GM12891 (cell line): ENCODE results near the gene PMFBP1.

Experiments used
- DNase-seq: peaks from one replicate; pipeline ENCODE4 v3.0.0; 2011; ENCODE audit warnings: low spot score; ENCODE audit not compliant: insufficient read length
- FAIRE-seq: peaks from 2 replicates; lab custom pipeline; 2011; peaks lifted over from hg19 to GRCh38; lab: Jason Lieb, UNC
- PAX5 ChIP-seq: IDR thresholded peaks from 2 replicates; pipeline ENCODE4 v1.6.1; 2011; ENCODE audit warnings: low read length, moderate library complexity, mild to moderate bottlenecking; ENCODE audit not compliant: insufficient read depth, severe bottlenecking
- POLR2A ChIP-seq: IDR thresholded peaks from 2 replicates; pipeline ENCODE4 v1.6.1; 2011; ENCODE audit warnings: low read depth, low read length, control low read depth
- POLR2AphosphoS5 ChIP-seq: IDR thresholded peaks from 2 replicates; pipeline ENCODE4 v1.6.1; 2011; ENCODE audit warnings: low read depth, low read length, control low read depth
- POU2F2 ChIP-seq: IDR thresholded peaks from 2 replicates; pipeline ENCODE4 v1.6.1; 2011; ENCODE audit warnings: low read depth, mild to moderate bottlenecking, control low read depth, low read length, moderate library complexity
- SPI1 ChIP-seq: IDR thresholded peaks from 2 replicates; pipeline ENCODE4 v1.6.1; 2011; ENCODE audit warnings: low read depth, low read length, control low read depth
- TAF1 ChIP-seq: IDR thresholded peaks from 2 replicates; pipeline ENCODE4 v1.6.1; 2011; ENCODE audit warnings: low read depth, low read length, control low read depth

The PMFBP1 gene

DNA sequence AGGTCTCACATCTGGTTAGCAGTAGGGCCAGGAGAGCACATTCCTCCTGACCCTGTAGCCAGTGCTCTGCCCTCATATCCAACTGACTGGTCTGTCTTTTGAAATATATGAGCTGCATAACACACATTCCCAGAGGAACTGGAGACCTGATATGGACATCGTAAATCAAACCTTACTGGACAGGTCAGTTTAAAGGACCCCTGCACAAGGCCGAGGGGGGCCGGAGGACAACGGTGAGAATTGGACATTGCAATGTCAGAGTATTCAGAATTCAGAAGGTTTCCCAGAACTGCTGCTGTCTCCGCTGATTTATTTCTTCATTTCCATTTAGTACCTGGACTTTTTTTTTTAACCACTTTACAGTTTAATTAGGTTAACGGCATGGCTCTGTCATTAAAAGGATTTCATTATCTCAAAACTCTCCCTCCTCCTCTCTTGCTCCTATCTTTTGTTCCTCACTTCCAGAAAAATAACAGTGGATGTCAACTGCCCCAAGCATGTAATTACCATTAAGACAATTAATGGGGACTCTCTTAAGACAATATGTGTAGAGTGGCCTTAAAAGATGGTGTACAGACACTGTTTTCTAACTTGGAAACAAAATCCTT, 4.9 kb downstream of the PMFBP1 start:
- FAIRE-seq (no peak), DNase-seq (no peak)
- TF ChIP-seq POLR2A = no peak

DNA sequence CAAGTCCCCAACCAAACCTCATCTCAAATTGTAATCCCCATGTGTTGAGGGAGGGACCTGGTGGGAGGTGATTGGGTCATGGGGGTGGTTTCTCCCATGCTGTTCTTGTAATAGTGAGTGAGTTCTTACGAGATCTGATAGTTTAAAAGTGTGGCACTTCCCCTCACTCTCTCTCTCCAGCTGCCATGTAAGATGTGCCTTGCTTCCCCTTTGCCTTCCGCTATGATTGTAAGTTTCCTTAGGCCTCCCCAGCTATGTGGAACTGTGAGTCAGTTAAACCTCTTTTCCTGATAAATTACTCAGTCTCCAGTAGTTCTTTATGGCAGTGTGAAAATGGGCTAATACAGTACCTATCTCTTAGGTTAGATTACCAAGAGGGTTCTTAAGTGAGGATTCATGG, 5.8 kb downstream of the PMFBP1 start:
- no peak for FAIRE-seq
- DNase-seq = no peak
- TF ChIP-seq POU2F2 (no peak), SPI1 (no peak), POLR2AphosphoS5 (no peak), POLR2A (no peak), TAF1 (no peak), PAX5 (no peak)

DNA sequence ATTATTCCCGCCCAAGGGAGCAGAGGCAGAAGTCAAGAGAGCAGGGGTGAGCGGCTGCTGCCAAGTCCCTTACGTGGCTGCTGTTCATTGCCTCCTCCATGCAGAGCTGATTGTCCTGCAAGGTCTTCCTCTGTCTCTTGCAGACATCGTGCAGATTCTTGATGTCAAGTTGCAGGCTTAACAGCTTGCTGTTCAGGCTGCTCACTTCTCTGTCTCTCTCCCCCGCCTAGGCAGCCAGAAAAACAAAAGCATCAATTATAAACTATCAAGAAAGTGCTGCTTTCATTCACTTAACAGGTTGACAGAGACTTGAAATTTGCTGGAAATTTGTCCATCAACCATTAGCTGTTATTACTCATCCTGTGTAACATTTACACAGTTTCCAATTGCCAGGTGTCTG, 7.3 kb downstream of the PMFBP1 start:
- FAIRE-seq (no peak), DNase-seq (no peak)
- no peak for TF ChIP-seq POLR2AphosphoS5
- no peak for TF ChIP-seq POU2F2
- no peak for TF ChIP-seq PAX5
- no peak for TF ChIP-seq SPI1

GRCh38 chr16:72162105-72162692, 9.8 kb downstream of the PMFBP1 start:
- TF ChIP-seq POLR2A (no peak), SPI1 (no peak), POU2F2 (no peak), TAF1 (no peak), PAX5 (no peak), POLR2AphosphoS5 (no peak)
- DNase-seq = no peak
- FAIRE-seq = no peak

- DNase-seq (no peak), FAIRE-seq (no peak)
Measured at GRCh38 chr16:72159801-72160200, 12.2 kb downstream of the PMFBP1 start.

GRCh38 chr16:72159386-72159785, 12.6 kb downstream of the PMFBP1 start:
- FAIRE-seq (no peak), DNase-seq (no peak)
- TF ChIP-seq SPI1 = no peak

More at GRCh38 chr16:72159801-72160200, 12.2 kb downstream of the PMFBP1 start:
- TF ChIP-seq PAX5 = no peak
- no peak for TF ChIP-seq SPI1
- TF ChIP-seq POU2F2 = no peak
- TF ChIP-seq POLR2AphosphoS5 = no peak
- TF ChIP-seq TAF1 = no peak
- no peak for TF ChIP-seq POLR2A

DNA sequence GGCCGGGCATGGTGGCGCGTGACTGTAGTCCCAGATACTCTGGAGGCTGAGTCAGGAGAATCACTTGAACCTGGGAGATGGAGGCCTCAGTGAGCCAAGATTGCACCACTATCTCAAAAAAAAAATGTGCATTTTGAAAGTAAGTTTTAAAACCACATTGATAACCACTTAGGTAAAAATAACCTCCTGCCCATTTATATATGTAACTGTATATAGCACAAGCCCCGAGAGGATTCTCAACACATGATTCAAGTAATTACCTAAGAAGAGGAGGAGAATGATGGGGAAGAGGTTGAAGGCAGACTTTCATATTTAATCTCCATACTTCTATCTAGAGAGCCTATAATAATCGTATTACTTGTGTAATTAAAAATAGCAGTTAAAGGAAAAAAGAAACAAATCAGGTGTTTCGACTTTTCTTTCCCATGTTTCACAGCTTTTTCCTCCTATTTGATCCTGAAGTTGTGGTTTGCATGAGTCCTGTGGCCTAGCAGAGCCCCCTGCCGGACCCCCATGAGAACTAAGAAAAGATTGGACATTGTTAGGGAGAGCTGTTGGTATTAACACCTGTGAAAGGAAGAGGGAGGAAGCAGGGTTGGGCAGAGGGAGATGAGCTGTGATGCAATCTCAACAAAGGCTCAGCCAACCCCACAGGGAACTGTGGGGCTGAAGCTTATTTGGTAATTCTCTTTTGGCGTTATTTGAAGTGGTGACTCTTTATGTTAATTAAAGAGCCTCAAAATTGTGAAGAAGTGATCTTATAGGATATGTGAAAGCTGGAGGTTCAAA, 22.1 kb downstream of the PMFBP1 start:
- FAIRE-seq = peak; percentile 28
- no peak for DNase-seq
- TF ChIP-seq POLR2AphosphoS5 = no peak
- TF ChIP-seq TAF1 = no peak
- TF ChIP-seq SPI1 = no peak
- no peak for TF ChIP-seq PAX5
- TF ChIP-seq POLR2A = no peak

DNA sequence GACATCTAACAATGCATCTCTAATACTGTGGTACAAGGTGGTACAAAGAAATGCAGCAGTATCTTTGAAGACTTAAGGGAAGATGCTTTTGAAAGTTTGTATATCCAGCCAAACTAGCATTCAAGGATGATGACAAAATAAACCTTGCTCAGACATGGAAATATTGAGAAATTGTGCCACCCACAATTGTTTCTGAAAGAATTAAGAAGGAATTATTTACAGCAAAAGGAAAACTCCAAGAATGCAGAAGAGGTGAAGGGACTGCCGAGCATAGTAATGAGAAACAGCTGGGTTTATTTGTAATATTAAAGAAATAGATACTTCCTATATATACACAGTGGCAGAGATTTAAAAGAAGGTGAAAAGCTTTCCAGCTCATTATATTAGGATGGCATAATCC, 29.5 kb downstream of the PMFBP1 start:
- no peak for TF ChIP-seq POLR2AphosphoS5
- TF ChIP-seq PAX5 = no peak
- no peak for TF ChIP-seq POU2F2
- no peak for TF ChIP-seq TAF1
- no peak for TF ChIP-seq SPI1
- no peak for TF ChIP-seq POLR2A
- no peak for FAIRE-seq
- no peak for DNase-seq

DNA sequence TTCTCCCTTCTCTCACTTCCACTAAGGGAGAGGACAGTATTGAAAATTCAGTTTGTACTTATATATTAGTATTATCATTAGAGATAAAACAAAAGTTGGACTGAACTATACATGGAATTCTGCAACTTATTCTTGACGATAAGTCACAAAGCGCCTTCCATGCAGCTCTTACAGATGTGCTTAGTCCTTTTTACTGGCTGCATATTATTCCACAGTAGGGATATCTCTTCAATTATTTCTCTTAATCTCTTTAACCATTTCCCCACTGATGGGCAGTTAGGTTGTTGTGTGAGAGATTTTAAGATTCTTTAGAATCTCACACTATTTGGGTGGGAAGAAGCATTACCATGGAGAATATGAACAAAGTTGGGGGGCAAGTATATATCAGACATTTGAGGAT, 32.0 kb downstream of the PMFBP1 start:
- TF ChIP-seq PAX5 (no peak), POLR2A (no peak), POU2F2 (no peak), POLR2AphosphoS5 (no peak), SPI1 (no peak), TAF1 (no peak)
- DNase-seq = no peak
- no peak for FAIRE-seq
